NT2/D1 (cell line): ENCODE data around the gene WDR7.

Source experiments
- DNase-seq: peaks from one replicate; pipeline ENCODE4 v3.0.0-alpha.2; 2011; ENCODE audit warnings: low read depth, low spot score
- H3K27me3 ChIP-seq: 2 replicates; pipeline ENCODE4 v1.6.0; 2011; ENCODE audit warnings: mild to moderate bottlenecking; ENCODE audit not compliant: insufficient read length, insufficient read depth
- H3K36me3 ChIP-seq: 2 replicates; pipeline ENCODE4 v1.6.1; 2011; ENCODE audit warnings: mild to moderate bottlenecking, low read length, mixed read lengths; ENCODE audit not compliant: insufficient read depth, insufficient read length
- H3K4me1 ChIP-seq: 2 replicates; pipeline ENCODE4 v1.5.1; 2011; ENCODE audit not compliant: insufficient read depth, insufficient read length
- H3K4me3 ChIP-seq: 2 replicates; pipeline ENCODE4 v1.5.1; 2011; ENCODE audit warnings: low read depth; ENCODE audit not compliant: insufficient read length
- H3K9ac ChIP-seq: 2 replicates; pipeline ENCODE4 v1.6.0; 2011; ENCODE audit warnings: low read depth; ENCODE audit not compliant: insufficient read length
- H3K9me3 ChIP-seq: 2 replicates; pipeline ENCODE4 v1.5.1; 2011; ENCODE audit warnings: mild to moderate bottlenecking, low read length; ENCODE audit not compliant: insufficient read depth
- SUZ12 ChIP-seq: IDR thresholded peaks from 2 replicates; pipeline ENCODE4 v1.6.1; 2011; ENCODE audit not compliant: insufficient read length, insufficient read depth; ENCODE audit errors: extremely low read depth
- YY1 ChIP-seq: IDR thresholded peaks from 2 replicates; pipeline ENCODE4 v1.6.1; 2011; ENCODE audit not compliant: insufficient read length, insufficient read depth
- ZNF274 ChIP-seq: IDR thresholded peaks from 2 replicates; pipeline ENCODE4 v1.6.1; 2011; ENCODE audit warnings: mild to moderate bottlenecking, low read depth, low read length

Gene WDR7

DNA sequence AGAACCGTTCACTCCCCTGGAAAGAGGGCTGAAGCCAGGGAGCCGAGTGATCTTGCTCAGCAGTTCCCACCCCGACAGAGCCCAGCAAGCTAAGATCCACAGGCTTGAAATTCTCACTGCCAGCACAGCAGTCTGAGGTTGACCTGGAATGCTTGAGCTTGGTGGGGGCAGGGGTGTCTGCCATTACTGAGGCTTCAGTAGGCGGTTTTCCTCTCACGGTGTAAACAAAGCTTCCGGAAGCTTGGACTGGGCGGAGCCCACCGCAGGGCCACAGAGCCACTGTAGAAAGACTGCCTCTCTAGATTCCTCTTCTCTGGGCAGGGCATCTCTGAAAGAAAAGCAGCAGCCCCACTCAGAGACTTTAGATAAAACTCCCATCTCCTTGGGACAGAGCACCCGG is 180.8 kb downstream of the WDR7 start:
- no peak overlapping the region for H3K4me3 ChIP-seq
- TF ChIP-seq ZNF274 (no peak), SUZ12 (no peak), YY1 (no peak)
- no peaks in the 10 kb centered on the region for H3K4me1 ChIP-seq
- H3K27me3 ChIP-seq, result no peaks in the 10 kb centered on the region
- H3K9me3 ChIP-seq, result no peaks in the 10 kb centered on the region
- H3K9ac ChIP-seq, result no peak overlapping the region
- peak; percentile 44 for DNase-seq
- H3K36me3 ChIP-seq, result no peaks in the 10 kb centered on the region

DNA sequence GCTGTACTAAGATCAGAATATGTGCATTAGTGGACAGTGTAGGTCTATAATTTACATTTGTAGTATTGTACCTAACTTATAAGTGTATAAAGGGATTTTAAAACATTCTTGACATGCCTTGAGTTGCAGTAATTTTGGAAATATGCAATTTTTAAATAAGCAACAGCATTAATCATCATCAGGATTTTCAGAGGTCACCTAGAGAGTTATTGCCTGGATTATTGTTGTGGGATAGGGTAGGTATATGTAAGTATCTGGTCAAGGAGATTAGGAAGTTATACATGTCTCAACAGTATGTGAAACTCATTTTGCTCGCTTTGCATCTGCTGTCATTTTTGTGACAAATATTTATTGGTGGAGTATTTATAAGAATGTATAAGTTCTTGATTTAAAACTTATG is 184.2 kb downstream of the WDR7 start:
- H3K9me3 ChIP-seq, result no peaks in the 10 kb centered on the region

GRCh38 chr18:56836173-56836572 is 185.0 kb downstream of the WDR7 start:
- TF ChIP-seq YY1 (no peak), ZNF274 (no peak), SUZ12 (no peak)
- H3K9ac ChIP-seq, result no peak overlapping the region

More for the DNA sequence above, 184.2 kb downstream of the WDR7 start:
- no peak for DNase-seq
- no peaks in the 10 kb centered on the region for H3K27me3 ChIP-seq
- TF ChIP-seq YY1, result no peak
- TF ChIP-seq SUZ12, result no peak
- TF ChIP-seq ZNF274, result no peak
- H3K36me3 ChIP-seq, result no peaks in the 10 kb centered on the region
- H3K4me3 ChIP-seq, result no peak overlapping the region
- H3K9ac ChIP-seq, result no peak overlapping the region
- no peaks in the 10 kb centered on the region for H3K4me1 ChIP-seq

GRCh38 chr18:56841836-56842235 is 190.7 kb downstream of the WDR7 start:
- no peak for TF ChIP-seq SUZ12
- TF ChIP-seq ZNF274, result no peak
- TF ChIP-seq YY1, result no peak
- H3K36me3 ChIP-seq, result no peaks in the 10 kb centered on the region
- H3K9ac ChIP-seq, result no peak overlapping the region
- H3K4me3 ChIP-seq, result no peak overlapping the region
- H3K9me3 ChIP-seq, result peaks cover 7% of the 10 kb centered on the region; the same call in 1 of the 2 replicates
- no peak for DNase-seq
- no peaks in the 10 kb centered on the region for H3K27me3 ChIP-seq
- H3K4me1 ChIP-seq, result no peaks in the 10 kb centered on the region

More at GRCh38 chr18:56836173-56836572, 185.0 kb downstream of the WDR7 start:
- Histone ChIP-seq H3K4me3 (no peak overlapping the region), H3K9me3 (no peaks in the 10 kb centered on the region), H3K27me3 (no peaks in the 10 kb centered on the region), H3K36me3 (no peaks in the 10 kb centered on the region), H3K4me1 (no peaks in the 10 kb centered on the region)
- no peak for DNase-seq

- Histone ChIP-seq H3K9me3 (peaks cover 7% of the 10 kb centered on the region; the same call in 1 of the 2 replicates), H3K36me3 (no peaks in the 10 kb centered on the region), H3K9ac (no peak overlapping the region), H3K4me1 (peaks cover 4% of the 10 kb centered on the region), H3K4me3 (no peak overlapping the region), H3K27me3 (no peaks in the 10 kb centered on the region)
- no peak for TF ChIP-seq ZNF274
- no peak for TF ChIP-seq YY1
- TF ChIP-seq SUZ12, result no peak
- DNase-seq, result no peak
Measured at GRCh38 chr18:56843241-56843640, 192.1 kb downstream of the WDR7 start.

- Histone ChIP-seq H3K9me3 (peaks cover 7% of the 10 kb centered on the region; the same call in 1 of the 2 replicates), H3K4me3 (no peak overlapping the region), H3K36me3 (no peaks in the 10 kb centered on the region), H3K9ac (no peak overlapping the region), H3K27me3 (no peaks in the 10 kb centered on the region), H3K4me1 (peaks cover 4% of the 10 kb centered on the region)
- DNase-seq, result no peak
- no peak for TF ChIP-seq YY1
- no peak for TF ChIP-seq SUZ12
- no peak for TF ChIP-seq ZNF274
Measured at GRCh38 chr18:56844556-56844955, 193.4 kb downstream of the WDR7 start.

DNA sequence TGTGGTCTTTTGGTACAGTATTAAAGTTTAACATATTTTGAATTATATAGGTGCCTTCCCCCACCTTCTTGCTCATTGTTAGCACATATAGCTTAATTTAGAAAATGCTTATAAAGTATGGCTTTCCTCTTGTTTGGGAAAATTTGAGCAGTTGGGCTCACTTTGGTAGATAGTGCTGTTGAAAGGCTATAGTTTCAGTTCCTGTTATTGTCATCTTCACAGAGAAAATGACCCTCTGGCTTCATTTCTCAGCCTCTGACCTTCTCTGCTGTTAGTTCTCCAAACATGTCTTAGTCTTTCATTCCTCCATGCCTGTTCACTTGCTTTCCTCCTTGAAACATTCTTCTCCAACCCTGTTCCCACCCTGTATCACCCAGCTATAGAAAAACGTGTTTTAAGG is 200.6 kb downstream of the WDR7 start:
- H3K27me3 ChIP-seq, result no peaks in the 10 kb centered on the region
- H3K9ac ChIP-seq, result no peak overlapping the region
- DNase-seq, result no peak
- TF ChIP-seq ZNF274, result no peak
- TF ChIP-seq SUZ12, result no peak
- TF ChIP-seq YY1, result no peak
- no peaks in the 10 kb centered on the region for H3K36me3 ChIP-seq
- H3K4me3 ChIP-seq, result no peak overlapping the region
- peaks cover 4% of the 10 kb centered on the region for H3K4me1 ChIP-seq
- H3K9me3 ChIP-seq, result no peaks in the 10 kb centered on the region; the same call in 1 of the 2 replicates
